HepG2 (cell line): ENCODE data around the gene CCDC170. TPM values are rescaled to one million over a fixed set of nuclear protein-coding genes. Genes with fewer than 3 reads are reported as not detected.

Source experiments
- ATF7-NPFF ChIP-seq: sonication (generic); formaldehyde crosslinking; IDR thresholded peaks from 2 replicates; pipeline ENCODE4 v1.8.1; 2023; ENCODE audit warnings: mild to moderate bottlenecking, low read depth, missing genetic modification reagents, moderate library complexity
- HMGA1 ChIP-seq: sonication (generic); formaldehyde crosslinking; conservative IDR thresholded peaks from 2 replicates; pipeline ENCODE4 v1.4.0; 2020; ENCODE audit warnings: missing genetic modification reagents
- HOXA3 ChIP-seq: sonication (generic); formaldehyde crosslinking; IDR thresholded peaks from 2 replicates; pipeline ENCODE4 v1.5.0; 2020; ENCODE audit warnings: missing genetic modification reagents
- MTF1 ChIP-seq: sonication (generic); formaldehyde crosslinking; IDR thresholded peaks from 2 replicates; pipeline ENCODE4 v1.5.0; 2020; ENCODE audit warnings: missing genetic modification reagents
- NBN ChIP-seq: fragments of 450-650 bp; conservative IDR thresholded peaks from 2 replicates; pipeline ENCODE4 v1.6.1; 2017
- NONO ChIP-seq, 2 experiments: fragments of 450-650 bp in 1 of 2; sonication (generic) in 1 of 2; formaldehyde crosslinking in 1 of 2; IDR thresholded peaks in 1 of 2; conservative IDR thresholded peaks in 1 of 2; 2 replicates each; pipeline versions ENCODE4 v1.6.1 to v1.8.0; 2017 to 2022; ENCODE audit warnings: mild to moderate bottlenecking in 1 of 2, missing genetic modification reagents in 1 of 2, moderate library complexity in 1 of 2
- PHF5A ChIP-seq: IDR thresholded peaks from one replicate; pipeline ENCODE4 v1.6.1; 2018; ENCODE audit warnings: low read depth, missing genetic modification reagents; ENCODE audit not compliant: unreplicated experiment
- RARG ChIP-seq: sonication (generic); formaldehyde crosslinking; IDR thresholded peaks from 2 replicates; pipeline ENCODE4 v1.4.0; 2020; ENCODE audit warnings: low read depth, mild to moderate bottlenecking, missing genetic modification reagents
- TBX3 ChIP-seq: fragments of 450-650 bp; IDR thresholded peaks from 2 replicates; pipeline ENCODE4 v1.6.1; 2017; ENCODE audit warnings: antibody characterized with exemption, mild to moderate bottlenecking, inconsistent platforms, borderline replicate concordance
- ZFY ChIP-seq: sonication (generic); formaldehyde crosslinking; IDR thresholded peaks from 2 replicates; pipeline ENCODE4 v1.4.0; 2020; ENCODE audit warnings: missing genetic modification reagents
- ZNF225 ChIP-seq: sonication (generic); formaldehyde crosslinking; IDR thresholded peaks from 2 replicates; pipeline ENCODE4 v1.4.0; 2020; ENCODE audit warnings: mild to moderate bottlenecking, missing genetic modification reagents
- ZNF34 ChIP-seq: sonication (generic); formaldehyde crosslinking; IDR thresholded peaks from 2 replicates; pipeline ENCODE4 v1.4.0; 2020; ENCODE audit warnings: mild to moderate bottlenecking, missing genetic modification reagents, borderline replicate concordance
- ZNF430 ChIP-seq: sonication (generic); formaldehyde crosslinking; IDR thresholded peaks from 2 replicates; pipeline ENCODE4 v1.9.0; 2021; ENCODE audit warnings: mild to moderate bottlenecking, missing genetic modification reagents
- ZNF615 ChIP-seq: sonication (generic); formaldehyde crosslinking; IDR thresholded peaks from 2 replicates; pipeline ENCODE4 v1.5.0; 2020; ENCODE audit warnings: mild to moderate bottlenecking, missing genetic modification reagents, borderline replicate concordance
- polyA plus RNA-seq, 8 experiments: library from polyadenylated mRNA; depleted of rRNA in 3 of 8; stranded (reverse) in 7 of 8; unstranded in 1 of 8; fragments of >200 nt; fragmentation: Illumina TruSeq in 4 of 8; extraction: Trizol in 4 of 8; gene quantifications; 2 replicates each; pipeline versions ENCODE4 v1.2.1 to v1.2.3, GENCODE V29; 2011 to 2016; ENCODE audit warnings: low read depth in 4 of 8, missing spikeins in 1 of 8, mixed read lengths in 1 of 8; ENCODE audit not compliant: insufficient read depth in 1 of 8
- total RNA-seq, 5 experiments: library from RNA; depleted of rRNA; stranded (reverse); fragments of >200 nt; fragmentation: Illumina TruSeq; extraction: Trizol; gene quantifications; 2 replicates each; pipeline ENCODE4 v1.2.3, GENCODE V29; 2016; ENCODE audit warnings: low read depth in 1 of 5
- TF ChIP-seq, protein P1 (sequence below): sonication (generic); formaldehyde crosslinking; IDR thresholded peaks from 2 replicates; pipeline ENCODE4 v1.4.0; 2020; ENCODE audit warnings: missing genetic modification reagents, borderline replicate concordance
- TF ChIP-seq, protein P2 (sequence below): sonication (generic); formaldehyde crosslinking; IDR thresholded peaks from 2 replicates; pipeline ENCODE4 v1.4.0; 2020; ENCODE audit warnings: mild to moderate bottlenecking, missing genetic modification reagents
- TF ChIP-seq, protein P3 (sequence below): sonication (generic); formaldehyde crosslinking; IDR thresholded peaks from 2 replicates; pipeline ENCODE4 v1.8.0; 2022; ENCODE audit warnings: missing genetic modification reagents, low read depth, mild to moderate bottlenecking, borderline replicate concordance
- TF ChIP-seq, protein P4 (sequence below): IDR thresholded peaks from 2 replicates; pipeline ENCODE4 v1.6.1; 2016; ENCODE audit warnings: low read depth

Gene CCDC170
- total and polyA plus RNA-seq, 2 of the 13 experiments (the other 11 are each of a cell fraction or from before 2014, with no cell fraction given), result 0.90 to 5.1 TPM

DNA sequence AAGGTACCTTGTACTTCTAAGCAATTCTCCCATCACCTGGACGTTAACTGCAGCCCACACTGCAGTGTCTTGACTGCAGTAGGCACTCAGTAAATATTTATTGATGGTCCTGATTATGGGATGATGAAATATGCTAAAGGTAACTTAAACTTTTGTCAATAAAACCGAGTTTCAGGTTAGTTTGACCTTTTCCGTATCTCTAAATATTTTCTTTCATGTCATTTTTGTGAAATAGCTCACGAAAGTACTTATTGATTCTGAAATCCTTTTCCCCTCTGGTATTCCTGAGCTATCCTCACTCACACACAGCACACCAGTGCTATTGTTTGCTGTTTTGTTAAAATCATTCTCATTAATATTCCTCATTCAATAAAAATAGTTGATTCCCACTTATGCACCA is 164.3 kb downstream of the CCDC170 start (continued):
- TF ChIP-seq, protein P1, sequence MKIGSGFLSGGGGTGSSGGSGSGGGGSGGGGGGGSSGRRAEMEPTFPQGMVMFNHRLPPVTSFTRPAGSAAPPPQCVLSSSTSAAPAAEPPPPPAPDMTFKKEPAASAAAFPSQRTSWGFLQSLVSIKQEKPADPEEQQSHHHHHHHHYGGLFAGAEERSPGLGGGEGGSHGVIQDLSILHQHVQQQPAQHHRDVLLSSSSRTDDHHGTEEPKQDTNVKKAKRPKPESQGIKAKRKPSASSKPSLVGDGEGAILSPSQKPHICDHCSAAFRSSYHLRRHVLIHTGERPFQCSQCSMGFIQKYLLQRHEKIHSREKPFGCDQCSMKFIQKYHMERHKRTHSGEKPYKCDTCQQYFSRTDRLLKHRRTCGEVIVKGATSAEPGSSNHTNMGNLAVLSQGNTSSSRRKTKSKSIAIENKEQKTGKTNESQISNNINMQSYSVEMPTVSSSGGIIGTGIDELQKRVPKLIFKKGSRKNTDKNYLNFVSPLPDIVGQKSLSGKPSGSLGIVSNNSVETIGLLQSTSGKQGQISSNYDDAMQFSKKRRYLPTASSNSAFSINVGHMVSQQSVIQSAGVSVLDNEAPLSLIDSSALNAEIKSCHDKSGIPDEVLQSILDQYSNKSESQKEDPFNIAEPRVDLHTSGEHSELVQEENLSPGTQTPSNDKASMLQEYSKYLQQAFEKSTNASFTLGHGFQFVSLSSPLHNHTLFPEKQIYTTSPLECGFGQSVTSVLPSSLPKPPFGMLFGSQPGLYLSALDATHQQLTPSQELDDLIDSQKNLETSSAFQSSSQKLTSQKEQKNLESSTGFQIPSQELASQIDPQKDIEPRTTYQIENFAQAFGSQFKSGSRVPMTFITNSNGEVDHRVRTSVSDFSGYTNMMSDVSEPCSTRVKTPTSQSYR, result peak; percentile 48; the same call in 1 of the 2 replicates
- TF ChIP-seq ZNF34 (no peak), HOXA3 (CRISPR knock-in tag) (peak; percentile 37; the same call in 1 of the 2 replicates), RARG (CRISPR knock-in tag) (no peak), ZFY (CRISPR knock-in tag) (no peak), TBX3 (peak; percentile 39; the same call in 1 of the 2 replicates), PHF5A (CRISPR knock-in tag) (no peak), NBN (no peak), HMGA1 (no peak), MTF1 (CRISPR knock-in tag) (no peak), ZNF430 (CRISPR knock-in tag) (no peak), ATF7-NPFF (CRISPR knock-in tag) (no peak), ZNF225 (no peak), ZNF615 (no peak), NONO (IDR thresholded peaks at IDR 0.05) (no peak), NONO (CRISPR knock-in tag; conservative IDR thresholded peaks at IDR 0.05) (peak; percentile 74; the same call in 1 of the 2 replicates)
- TF ChIP-seq, protein P2, sequence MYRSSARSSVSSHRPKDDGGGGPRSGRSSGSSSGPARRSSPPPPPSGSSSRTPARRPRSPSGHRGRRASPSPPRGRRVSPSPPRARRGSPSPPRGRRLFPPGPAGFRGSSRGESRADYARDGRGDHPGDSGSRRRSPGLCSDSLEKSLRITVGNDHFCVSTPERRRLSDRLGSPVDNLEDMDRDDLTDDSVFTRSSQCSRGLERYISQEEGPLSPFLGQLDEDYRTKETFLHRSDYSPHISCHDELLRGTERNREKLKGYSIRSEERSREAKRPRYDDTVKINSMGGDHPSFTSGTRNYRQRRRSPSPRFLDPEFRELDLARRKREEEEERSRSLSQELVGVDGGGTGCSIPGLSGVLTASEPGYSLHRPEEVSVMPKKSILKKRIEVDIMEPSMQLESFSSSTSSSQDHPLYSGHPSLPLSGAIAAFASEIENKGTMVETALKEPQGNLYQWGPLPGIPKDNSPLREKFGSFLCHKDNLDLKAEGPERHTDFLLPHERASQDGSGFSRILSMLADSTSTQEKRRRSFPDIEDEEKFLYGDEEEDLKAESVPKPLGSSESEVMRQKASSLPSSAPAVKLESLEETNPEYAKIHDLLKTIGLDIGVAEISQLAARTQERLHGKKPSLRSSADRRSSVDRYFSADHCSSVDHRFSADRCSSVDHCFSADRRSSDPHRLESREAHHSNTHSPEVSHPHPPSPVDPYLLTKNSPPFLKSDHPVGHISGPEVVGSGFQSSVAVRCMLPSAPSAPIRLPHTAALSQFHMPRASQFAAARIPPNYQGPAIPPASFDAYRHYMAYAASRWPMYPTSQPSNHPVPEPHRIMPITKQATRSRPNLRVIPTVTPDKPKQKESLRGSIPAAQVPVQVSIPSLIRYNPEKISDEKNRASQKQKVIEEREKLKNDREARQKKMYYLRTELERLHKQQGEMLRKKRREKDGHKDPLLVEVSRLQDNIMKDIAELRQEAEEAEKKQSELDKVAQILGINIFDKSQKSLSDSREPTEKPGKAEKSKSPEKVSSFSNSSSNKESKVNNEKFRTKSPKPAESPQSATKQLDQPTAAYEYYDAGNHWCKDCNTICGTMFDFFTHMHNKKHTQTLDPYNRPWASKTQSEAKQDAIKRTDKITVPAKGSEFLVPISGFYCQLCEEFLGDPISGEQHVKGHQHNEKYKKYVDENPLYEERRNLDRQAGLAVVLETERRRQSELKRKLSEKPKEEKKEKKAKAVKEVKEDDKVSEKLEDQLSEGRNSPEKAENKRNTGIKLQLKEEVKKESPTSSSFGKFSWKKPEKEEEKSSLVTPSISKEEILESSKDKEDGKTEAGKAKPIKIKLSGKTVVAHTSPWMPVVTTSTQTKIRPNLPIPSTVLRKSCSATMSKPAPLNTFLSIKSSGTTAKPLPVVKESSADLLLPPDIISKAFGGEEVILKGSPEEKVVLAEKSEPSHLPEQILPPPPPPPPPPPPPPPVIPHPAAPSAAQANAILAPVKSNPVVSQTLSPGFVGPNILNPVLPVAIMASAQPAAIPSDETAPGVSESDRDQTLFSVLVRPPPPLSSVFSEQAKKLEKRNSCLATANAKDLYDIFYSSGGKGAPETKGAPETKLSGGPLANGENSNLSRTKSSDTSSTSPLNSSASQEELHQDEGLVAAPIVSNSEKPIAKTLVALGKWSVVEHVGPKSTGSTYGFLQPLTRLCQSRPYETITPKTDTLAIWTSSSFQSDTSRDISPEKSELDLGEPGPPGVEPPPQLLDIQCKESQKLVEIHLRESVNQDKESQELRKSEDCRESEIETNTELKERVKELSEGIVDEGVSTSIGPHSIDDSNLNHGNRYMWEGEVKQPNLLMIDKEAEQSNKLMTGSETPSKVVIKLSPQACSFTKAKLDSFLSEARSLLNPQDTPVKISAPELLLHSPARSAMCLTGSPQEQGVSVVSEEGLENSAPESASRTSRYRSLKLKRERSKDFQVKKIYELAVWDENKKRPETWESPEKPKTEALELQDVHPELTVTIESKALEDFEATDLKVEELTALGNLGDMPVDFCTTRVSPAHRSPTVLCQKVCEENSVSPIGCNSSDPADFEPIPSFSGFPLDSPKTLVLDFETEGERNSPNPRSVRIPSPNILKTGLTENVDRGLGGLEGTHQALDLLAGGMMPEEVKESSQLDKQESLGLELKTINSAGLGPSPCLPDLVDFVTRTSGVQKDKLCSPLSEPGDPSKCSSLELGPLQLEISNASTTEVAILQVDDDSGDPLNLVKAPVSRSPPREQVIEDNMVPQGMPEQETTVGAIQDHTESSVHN (CRISPR knock-in tag), result no peak
- TF ChIP-seq, protein P3, sequence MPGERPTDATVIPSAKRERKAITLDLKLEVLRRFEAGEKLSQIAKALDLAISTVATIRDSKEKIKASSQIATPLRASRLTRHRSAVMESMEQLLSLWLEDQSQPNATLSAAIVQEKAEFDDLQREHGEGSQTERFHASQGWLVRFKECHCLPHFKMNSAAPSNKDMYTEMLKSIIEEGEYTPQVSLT (CRISPR knock-in tag), result no peak
- TF ChIP-seq, protein P4, sequence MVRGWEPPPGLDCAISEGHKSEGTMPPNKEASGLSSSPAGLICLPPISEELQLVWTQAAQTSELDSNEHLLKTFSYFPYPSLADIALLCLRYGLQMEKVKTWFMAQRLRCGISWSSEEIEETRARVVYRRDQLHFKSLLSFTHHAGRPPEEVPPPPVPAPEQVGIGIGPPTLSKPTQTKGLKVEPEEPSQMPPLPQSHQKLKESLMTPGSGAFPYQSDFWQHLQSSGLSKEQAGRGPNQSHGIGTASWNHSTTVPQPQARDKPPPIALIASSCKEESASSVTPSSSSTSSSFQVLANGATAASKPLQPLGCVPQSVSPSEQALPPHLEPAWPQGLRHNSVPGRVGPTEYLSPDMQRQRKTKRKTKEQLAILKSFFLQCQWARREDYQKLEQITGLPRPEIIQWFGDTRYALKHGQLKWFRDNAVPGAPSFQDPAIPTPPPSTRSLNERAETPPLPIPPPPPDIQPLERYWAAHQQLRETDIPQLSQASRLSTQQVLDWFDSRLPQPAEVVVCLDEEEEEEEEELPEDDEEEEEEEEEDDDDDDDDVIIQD (CRISPR knock-in tag), result peak; percentile 94
